Natural killer cell (primary cell): ENCODE results near the gene ZDHHC14. TPM values are rescaled to one million over a fixed set of nuclear protein-coding genes. Genes with fewer than 3 reads are reported as not detected.

Source experiments
- ATAC-seq, 3 donors: fragments of 150-1000 bp in 2 of 3; fragments of 200-7000 bp in 1 of 3; cut with Tn5 transposase; 1 replicate in 1 of 3; 2 replicates in 2 of 3; pipeline ENCODE4 v1.10.0; 2021; ENCODE audit warnings: mild to moderate bottlenecking in 2 of 3, moderate library complexity in 2 of 3
- DNase-seq, 2 donors: peaks; one replicate each; pipeline versions ENCODE4 v3.0.0 to v3.0.0-alpha.2; 2013 to 2021; ENCODE audit warnings: mixed read lengths in 1 of 2
- H3K27ac ChIP-seq: one replicate; pipeline ENCODE4 v1.5.1; 2013; ENCODE audit warnings: mild to moderate bottlenecking, low read length
- H3K27me3 ChIP-seq: one replicate; pipeline ENCODE4 v1.6.1; 2013; ENCODE audit warnings: low read length; ENCODE audit not compliant: control insufficient read depth, insufficient read depth
- H3K36me3 ChIP-seq: one replicate; pipeline ENCODE4 v1.6.1; 2013; ENCODE audit warnings: low read length; ENCODE audit not compliant: control insufficient read depth, insufficient read depth
- H3K4me1 ChIP-seq: one replicate; pipeline ENCODE4 v1.6.1; 2013; ENCODE audit warnings: low read length; ENCODE audit not compliant: control insufficient read depth, insufficient read depth
- H3K4me3 ChIP-seq: one replicate; pipeline ENCODE4 v1.5.1; 2013; ENCODE audit warnings: low read length
- H3K9me3 ChIP-seq: one replicate; pipeline ENCODE4 v1.6.1; 2013; ENCODE audit warnings: low read length; ENCODE audit not compliant: control insufficient read depth, insufficient read depth
- H3K27ac Mint-ChIP-seq, 2 donors: one replicate each; pipeline ENCODE4 v1.8.0; 2022; ENCODE audit warnings: mild to moderate bottlenecking in 2 of 2, mixed read lengths in 2 of 2, moderate library complexity in 1 of 2
- H3K27me3 Mint-ChIP-seq, 2 donors: one replicate each; pipeline ENCODE4 v1.8.0; 2022; ENCODE audit warnings: low read depth in 2 of 2, mixed read lengths in 2 of 2
- H3K36me3 Mint-ChIP-seq: one replicate; pipeline ENCODE4 v1.8.0; 2022; ENCODE audit warnings: mixed read lengths
- H3K4me1 Mint-ChIP-seq, 2 donors: one replicate each; pipeline ENCODE4 v1.8.0; 2022; ENCODE audit warnings: mixed read lengths in 2 of 2
- H3K4me3 Mint-ChIP-seq: one replicate; pipeline ENCODE4 v1.8.0; 2022; ENCODE audit warnings: mild to moderate bottlenecking, moderate library complexity, mixed read lengths
- H3K9me3 Mint-ChIP-seq, 2 donors: one replicate each; pipeline ENCODE4 v1.8.0; 2022; ENCODE audit warnings: mixed read lengths in 2 of 2
- WGBS: methylation state at CpG from one replicate; pipeline ENCODE4 v1.1.7; 2013; ENCODE audit warnings: missing lambda C conversion rate; ENCODE audit not compliant: insufficient coverage; 5-methylcytosine and 5-hydroxymethylcytosine counted together
- intact Hi-C: fragments of 100-400 bp; cut with micrococcal nuclease; formaldehyde crosslinking; loops from one replicate; pipeline ENCODE4 v1.14.2; 2022
- total RNA-seq, 4 donors: library from RNA; stranded (reverse); fragments of 120-200 nt in 1 of 4; gene quantifications; one replicate each; pipeline versions ENCODE4 v1.2.3 to v1.2.4, GENCODE V29; 2013 to 2022
- TF ChIP-seq, protein P1 (sequence below): fragments of 200-600 bp; IDR thresholded peaks from one replicate; pipeline ENCODE4 v1.8.0; 2022; ENCODE audit warnings: antibody characterized with exemption

The ZDHHC14 gene
- total RNA-seq, 3 donors from 2014 or later (not counting 1 experiment from before 2014, with no cell fraction given): 6.7 to 11.3 (median 10.6) TPM

DNA sequence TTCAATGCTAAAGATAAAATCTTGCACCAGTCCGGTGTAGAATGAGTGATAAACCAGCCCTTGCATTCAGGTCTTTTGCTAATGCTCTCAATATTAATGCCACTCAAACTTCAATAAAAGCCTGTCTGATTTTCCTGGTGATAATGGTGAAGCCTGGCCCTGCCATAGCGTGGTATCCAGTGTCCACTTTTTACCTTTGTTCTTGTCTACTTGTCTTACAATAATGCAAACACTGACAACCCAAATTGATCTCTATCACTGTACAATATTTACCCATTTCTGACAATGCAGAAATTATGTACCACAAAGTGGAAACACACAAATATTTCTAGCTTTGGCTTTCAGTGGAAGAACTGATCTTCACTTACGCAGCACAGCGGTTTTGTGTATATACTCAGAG, 189.1 kb downstream of the ZDHHC14 start:
- no peaks in the 10 kb centered on the region for H3K9me3 ChIP-seq
- Mint-ChIP-seq H3K4me1 (peaks cover 14 to 23% of the 10 kb centered on the region in 2 donors), H3K36me3 (no peaks in the 10 kb centered on the region), H3K4me3 (peak overlapping the region; percentile 63), H3K9me3 (no peaks in the 10 kb centered on the region), H3K27ac (peak overlapping the region; percentile 43 to 51), H3K27me3 (no peaks in the 10 kb centered on the region)
- no peaks in the 10 kb centered on the region for H3K27me3 ChIP-seq
- intact Hi-C loops: no loop called here
- TF ChIP-seq, protein P1, sequence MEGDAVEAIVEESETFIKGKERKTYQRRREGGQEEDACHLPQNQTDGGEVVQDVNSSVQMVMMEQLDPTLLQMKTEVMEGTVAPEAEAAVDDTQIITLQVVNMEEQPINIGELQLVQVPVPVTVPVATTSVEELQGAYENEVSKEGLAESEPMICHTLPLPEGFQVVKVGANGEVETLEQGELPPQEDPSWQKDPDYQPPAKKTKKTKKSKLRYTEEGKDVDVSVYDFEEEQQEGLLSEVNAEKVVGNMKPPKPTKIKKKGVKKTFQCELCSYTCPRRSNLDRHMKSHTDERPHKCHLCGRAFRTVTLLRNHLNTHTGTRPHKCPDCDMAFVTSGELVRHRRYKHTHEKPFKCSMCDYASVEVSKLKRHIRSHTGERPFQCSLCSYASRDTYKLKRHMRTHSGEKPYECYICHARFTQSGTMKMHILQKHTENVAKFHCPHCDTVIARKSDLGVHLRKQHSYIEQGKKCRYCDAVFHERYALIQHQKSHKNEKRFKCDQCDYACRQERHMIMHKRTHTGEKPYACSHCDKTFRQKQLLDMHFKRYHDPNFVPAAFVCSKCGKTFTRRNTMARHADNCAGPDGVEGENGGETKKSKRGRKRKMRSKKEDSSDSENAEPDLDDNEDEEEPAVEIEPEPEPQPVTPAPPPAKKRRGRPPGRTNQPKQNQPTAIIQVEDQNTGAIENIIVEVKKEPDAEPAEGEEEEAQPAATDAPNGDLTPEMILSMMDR: no peak
- H3K4me3 ChIP-seq: no peak overlapping the region
- no peak overlapping the region for H3K27ac ChIP-seq
- H3K4me1 ChIP-seq: peaks cover 7% of the 10 kb centered on the region
- ATAC-seq (peak in 1 of 3 donors; percentile 7), DNase-seq (no peak)
- no peaks in the 10 kb centered on the region for H3K36me3 ChIP-seq
- 62% methylated on average over 4 of the region's 4 CpGs for WGBS

DNA sequence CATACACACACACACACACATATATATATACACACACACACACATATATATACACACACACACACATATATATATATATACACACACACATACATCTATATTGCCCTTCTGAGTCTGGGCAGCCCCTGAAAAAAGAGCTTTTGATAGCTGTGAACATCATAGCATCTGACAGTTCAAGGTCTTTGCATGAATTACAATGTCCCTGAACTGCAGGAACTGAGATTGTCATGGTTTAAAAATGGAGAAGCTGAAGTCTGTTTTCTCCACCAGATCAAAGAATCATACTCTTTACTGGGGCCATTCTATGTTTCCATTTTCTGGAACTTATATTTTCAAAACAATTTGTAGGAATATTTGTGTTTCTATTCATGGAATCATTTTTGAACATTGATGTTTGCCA, 189.8 kb downstream of the ZDHHC14 start:
- TF ChIP-seq, protein P1: no peak
- intact Hi-C loops: no loop called here
- H3K36me3 ChIP-seq: no peaks in the 10 kb centered on the region
- H3K27ac ChIP-seq: no peak overlapping the region
- H3K4me1 ChIP-seq: peaks cover 7% of the 10 kb centered on the region
- no peaks in the 10 kb centered on the region for H3K9me3 Mint-ChIP-seq
- H3K27ac Mint-ChIP-seq: no peak overlapping the region
- H3K4me3 ChIP-seq: no peak overlapping the region
- ATAC-seq (no peak), DNase-seq (no peak)
- no peaks in the 10 kb centered on the region for H3K27me3 ChIP-seq
- no peaks in the 10 kb centered on the region for H3K36me3 Mint-ChIP-seq
- peaks cover 19 to 29% of the 10 kb centered on the region in 2 donors for H3K4me1 Mint-ChIP-seq
- H3K27me3 Mint-ChIP-seq: no peaks in the 10 kb centered on the region
- H3K9me3 ChIP-seq: no peaks in the 10 kb centered on the region
- H3K4me3 Mint-ChIP-seq: no peak overlapping the region

- Histone ChIP-seq H3K36me3 (no peaks in the 10 kb centered on the region), H3K9me3 (no peaks in the 10 kb centered on the region), H3K27me3 (no peaks in the 10 kb centered on the region), H3K27ac (no peak overlapping the region), H3K4me3 (no peak overlapping the region), H3K4me1 (peaks cover 7% of the 10 kb centered on the region)
- DNase-seq (no peak), ATAC-seq (no peak)
- TF ChIP-seq, protein P1: no peak
- peaks cover 22 to 32% of the 10 kb centered on the region in 2 donors for H3K4me1 Mint-ChIP-seq
- no peak overlapping the region for H3K4me3 Mint-ChIP-seq
- intact Hi-C loops: no loop called here
- no peaks in the 10 kb centered on the region for H3K36me3 Mint-ChIP-seq
- 52% methylated on average over 4 of the region's 4 CpGs for WGBS
- H3K27ac Mint-ChIP-seq: no peak overlapping the region
- H3K9me3 Mint-ChIP-seq: no peaks in the 10 kb centered on the region
- no peaks in the 10 kb centered on the region for H3K27me3 Mint-ChIP-seq
Observed at GRCh38 chr6:157571269-157571668, 190.3 kb downstream of the ZDHHC14 start.

DNA sequence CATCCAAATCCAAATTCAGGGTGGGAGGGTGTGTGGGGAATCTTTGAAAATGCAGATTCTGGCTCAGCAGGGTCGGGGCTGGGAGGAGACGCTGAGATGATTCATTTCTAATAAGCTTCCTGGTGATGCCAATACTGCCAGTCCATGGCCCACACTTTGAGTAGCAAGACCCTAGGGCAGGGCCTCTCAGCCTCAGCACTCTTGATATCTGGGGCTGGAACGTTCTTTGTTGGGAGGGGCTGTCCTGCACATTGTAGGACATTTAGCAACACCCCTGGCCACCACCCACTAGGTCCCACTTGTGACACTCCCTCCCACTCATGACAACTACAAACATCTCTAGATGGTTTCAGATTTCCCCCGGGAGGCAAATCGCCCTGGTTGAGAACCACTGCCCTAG, 191.0 kb downstream of the ZDHHC14 start:
- no peak for ATAC-seq
- no peak overlapping the region for H3K27ac ChIP-seq
- no peaks in the 10 kb centered on the region for H3K9me3 Mint-ChIP-seq
- H3K4me3 Mint-ChIP-seq: no peak overlapping the region
- no peaks in the 10 kb centered on the region for H3K36me3 ChIP-seq
- H3K27me3 ChIP-seq: no peaks in the 10 kb centered on the region
- H3K27ac Mint-ChIP-seq: no peak overlapping the region
- H3K4me1 Mint-ChIP-seq: peaks cover 22 to 32% of the 10 kb centered on the region in 2 donors
- no peaks in the 10 kb centered on the region for H3K9me3 ChIP-seq
- H3K36me3 Mint-ChIP-seq: no peaks in the 10 kb centered on the region
- no peaks in the 10 kb centered on the region for H3K27me3 Mint-ChIP-seq
- H3K4me3 ChIP-seq: no peak overlapping the region
- no peak for DNase-seq
- TF ChIP-seq, protein P1: no peak
- 76% methylated on average over 5 of the region's 5 CpGs for WGBS
- peaks cover 7% of the 10 kb centered on the region for H3K4me1 ChIP-seq
- intact Hi-C loops: no loop called here
